AG09319 (cell line): ENCODE measurements around the gene RCE1.

ENCODE experiments used
- DNase-seq: peaks from one replicate; pipeline ENCODE4 v3.0.0-alpha.2; 2010; ENCODE audit warnings: low read depth; ENCODE audit errors: extremely low read depth
- TF ChIP-seq, protein P1 (sequence below): IDR thresholded peaks from 2 replicates; pipeline ENCODE4 v1.5.1; 2011; ENCODE audit warnings: low read depth, mild to moderate bottlenecking, inconsistent platforms, low read length, moderate library complexity

Gene RCE1

DNA sequence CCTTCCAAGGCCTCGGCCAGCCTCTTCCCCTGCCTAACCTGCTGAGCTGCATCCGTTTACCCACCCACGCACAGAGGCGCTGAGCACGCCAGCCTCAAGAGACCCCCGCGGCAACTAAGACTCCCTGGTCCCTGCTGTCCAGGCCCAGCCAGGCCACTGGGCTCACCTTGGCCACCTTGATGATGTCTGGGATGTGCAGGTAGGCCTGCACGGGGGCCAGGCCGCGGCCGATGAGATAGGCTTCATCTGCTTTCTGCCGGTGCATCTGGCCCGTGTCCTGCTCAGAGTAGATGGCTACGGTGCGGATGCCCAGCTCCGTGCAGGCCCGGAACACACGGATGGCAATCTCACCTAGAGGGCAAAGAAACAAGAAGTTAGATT lies 28.3 kb downstream of the RCE1 start:
- TF ChIP-seq, protein P1, sequence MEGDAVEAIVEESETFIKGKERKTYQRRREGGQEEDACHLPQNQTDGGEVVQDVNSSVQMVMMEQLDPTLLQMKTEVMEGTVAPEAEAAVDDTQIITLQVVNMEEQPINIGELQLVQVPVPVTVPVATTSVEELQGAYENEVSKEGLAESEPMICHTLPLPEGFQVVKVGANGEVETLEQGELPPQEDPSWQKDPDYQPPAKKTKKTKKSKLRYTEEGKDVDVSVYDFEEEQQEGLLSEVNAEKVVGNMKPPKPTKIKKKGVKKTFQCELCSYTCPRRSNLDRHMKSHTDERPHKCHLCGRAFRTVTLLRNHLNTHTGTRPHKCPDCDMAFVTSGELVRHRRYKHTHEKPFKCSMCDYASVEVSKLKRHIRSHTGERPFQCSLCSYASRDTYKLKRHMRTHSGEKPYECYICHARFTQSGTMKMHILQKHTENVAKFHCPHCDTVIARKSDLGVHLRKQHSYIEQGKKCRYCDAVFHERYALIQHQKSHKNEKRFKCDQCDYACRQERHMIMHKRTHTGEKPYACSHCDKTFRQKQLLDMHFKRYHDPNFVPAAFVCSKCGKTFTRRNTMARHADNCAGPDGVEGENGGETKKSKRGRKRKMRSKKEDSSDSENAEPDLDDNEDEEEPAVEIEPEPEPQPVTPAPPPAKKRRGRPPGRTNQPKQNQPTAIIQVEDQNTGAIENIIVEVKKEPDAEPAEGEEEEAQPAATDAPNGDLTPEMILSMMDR = no peak
- DNase-seq = no peak

DNA sequence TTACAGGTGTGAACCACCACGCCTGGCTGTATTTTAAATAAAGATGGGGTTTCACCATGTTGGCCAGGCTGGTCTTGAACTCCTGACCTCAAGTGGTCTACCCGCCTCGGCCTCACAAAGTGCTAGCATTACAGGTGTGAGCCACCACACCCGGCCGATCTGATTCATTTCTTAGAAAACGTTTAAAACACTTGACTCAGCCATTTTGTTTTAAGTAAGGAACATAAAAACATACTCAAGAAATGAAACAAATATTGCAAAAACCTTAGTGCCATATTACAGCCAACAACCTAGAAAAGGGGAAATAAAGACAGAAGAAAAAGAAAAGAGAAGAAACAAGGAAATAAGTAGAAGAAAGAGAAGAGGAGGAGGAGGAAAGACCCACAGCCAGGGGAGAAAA lies 31.0 kb downstream of the RCE1 start:
- DNase-seq = no peak

DNA sequence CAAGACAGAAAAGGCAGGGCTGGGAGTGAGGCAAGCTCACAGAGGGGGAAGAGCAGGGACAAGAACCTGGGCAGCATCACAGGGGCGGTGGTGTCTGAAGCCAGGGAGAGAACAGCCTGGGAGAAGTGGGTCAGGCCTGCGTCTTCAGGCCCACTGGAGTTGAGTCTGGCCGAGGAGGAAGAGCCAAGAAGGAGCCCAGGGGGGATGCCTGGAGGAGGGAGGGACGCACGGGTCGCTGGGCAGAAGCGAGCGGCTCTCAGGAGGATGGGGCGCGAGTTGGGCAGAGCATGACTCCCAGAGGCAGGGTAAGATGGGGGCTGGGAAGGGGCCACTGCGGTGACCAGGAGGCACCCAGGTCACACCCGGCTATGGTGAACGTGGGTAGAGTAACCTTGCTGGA lies 32.1 kb downstream of the RCE1 start:
- DNase-seq = no peak
- TF ChIP-seq, protein P1 = no peak

More for the DNA sequence above, 31.0 kb downstream of the RCE1 start:
- TF ChIP-seq, protein P1 = no peak

- TF ChIP-seq, protein P1 = no peak
- DNase-seq = no peak
These were observed 34.5 kb downstream of the RCE1 start for GRCh38 chr11:66877588-66878385.

- TF ChIP-seq, protein P1 = no peak
- DNase-seq = no peak
These were observed 35.2 kb downstream of the RCE1 start for GRCh38 chr11:66878474-66878873.

- no peak for DNase-seq
- TF ChIP-seq, protein P1 = no peak
These were observed 35.8 kb downstream of the RCE1 start for GRCh38 chr11:66879000-66879399.

DNA sequence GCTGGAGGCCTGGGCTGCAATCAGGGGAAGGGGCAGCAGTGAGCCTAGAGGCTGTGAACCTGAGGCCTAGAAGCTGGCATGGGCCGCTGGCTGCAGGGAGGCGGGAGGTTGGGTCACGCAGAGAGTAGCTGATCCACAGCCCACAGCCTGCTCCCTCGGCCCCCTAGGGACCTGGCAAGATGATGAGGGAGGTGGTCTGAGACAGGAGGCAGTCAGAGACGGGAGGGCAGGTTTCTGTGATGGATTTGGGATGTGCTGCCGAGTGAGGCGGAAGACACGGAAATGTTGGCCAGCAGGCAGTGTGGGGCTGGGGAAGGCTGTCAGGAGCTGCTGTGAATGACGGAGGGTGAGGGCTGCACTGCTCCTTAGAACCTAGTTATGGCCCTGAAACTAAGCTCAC lies 36.3 kb downstream of the RCE1 start:
- no peak for DNase-seq
- TF ChIP-seq, protein P1 = no peak
